GM12878 (cell line): ENCODE data around the gene DDX23. TPM values are rescaled to one million over a fixed set of nuclear protein-coding genes. Genes with fewer than 3 reads are reported as not detected.

ENCODE experiments used
- ATAC-seq: fragments of 200-7000 bp; cut with Tn5 transposase; 3 replicates; pipeline ENCODE4 v1.9.1; 2020; ENCODE audit warnings: mild to moderate bottlenecking, moderate library complexity
- BruUV-seq: library from RNA; stranded (reverse); fragments of 400-500 nt; replicated peaks from 2 replicates; lab custom pipeline; 2021; lab: Mats Ljungman, UMichigan
- CTCF ChIA-PET: fragments of 300-600 bp; sonication (Branson Sonifier 250); formaldehyde crosslinking; extraction: SDS; loops from one replicate; lab custom pipeline; 2021; ENCODE audit warnings: inconsistent platforms; lab: Yijun Ruan, JAX
- POLR2A ChIA-PET: fragments of 350-600 bp; formaldehyde crosslinking; extraction: SDS; loops from one replicate; lab custom pipeline; 2021; ENCODE audit warnings: inconsistent platforms; lab: Charles Lee
- RAD21 ChIA-PET: fragments of 300-600 bp; sonication (Branson Sonifier 250); formaldehyde crosslinking; loops from one replicate; lab custom pipeline; 2023; ENCODE audit warnings: antibody characterized with exemption; ENCODE audit not compliant: unreplicated experiment; lab: Charles Lee
- SMC1A ChIA-PET: fragments of 300-600 bp; sonication (Branson Sonifier 250); formaldehyde crosslinking; loops from one replicate; lab custom pipeline; 2023; ENCODE audit not compliant: unreplicated experiment, uncharacterized antibody; lab: Charles Lee
- DNase-seq: peaks from one replicate; pipeline ENCODE4 v3.0.0-alpha.2; 2011; ENCODE audit warnings: low read depth, low spot score
- FAIRE-seq: peaks from 3 replicates; lab custom pipeline; 2011; peaks lifted over from hg19 to GRCh38; lab: Jason Lieb, UNC
- H2AFZ ChIP-seq: 2 replicates; pipeline ENCODE4 v1.6.0; 2011; ENCODE audit warnings: low read depth, low read length, control low read depth; ENCODE audit not compliant: control insufficient read depth
- H3K27ac ChIP-seq: 2 replicates; pipeline ENCODE4 v1.5.1; 2011; ENCODE audit warnings: control low read depth; ENCODE audit not compliant: control insufficient read depth, insufficient read depth
- H3K27me3 ChIP-seq, 2 experiments: replicated peaks in 1 of 2; 2 replicates each; pipeline versions ENCODE4 v1.6.0 to v1.6.1; 2011; ENCODE audit warnings: low read length in 1 of 2; ENCODE audit not compliant: control insufficient read depth in 2 of 2, insufficient read depth in 2 of 2
- H3K36me3 ChIP-seq, 2 experiments: 2 replicates each; pipeline ENCODE4 v1.5.1; 2011; ENCODE audit warnings: low read length in 1 of 2; ENCODE audit not compliant: control insufficient read depth in 2 of 2, insufficient read depth in 2 of 2
- H3K4me1 ChIP-seq: 2 replicates; pipeline ENCODE4 v1.6.1; 2011; ENCODE audit warnings: mild to moderate bottlenecking, low read length, moderate library complexity, mixed read lengths; ENCODE audit not compliant: control insufficient read depth, insufficient read depth
- H3K4me2 ChIP-seq: 2 replicates; pipeline ENCODE4 v1.6.0; 2011; ENCODE audit warnings: control low read depth; ENCODE audit not compliant: control insufficient read depth, insufficient read depth
- H3K4me3 ChIP-seq: fragments of 200-600 bp; sonication (generic); 2 replicates; pipeline ENCODE4 v1.5.1; 2016
- H3K79me2 ChIP-seq: 2 replicates; pipeline ENCODE4 v1.6.0; 2011; ENCODE audit warnings: low read length; ENCODE audit not compliant: control insufficient read depth, insufficient read depth
- H3K9ac ChIP-seq: 2 replicates; pipeline ENCODE4 v1.8.0; 2011; ENCODE audit warnings: low read length, control low read depth, mixed read lengths; ENCODE audit not compliant: control insufficient read depth, insufficient read depth
- H3K9me3 ChIP-seq: replicated peaks from 3 replicates; pipeline ENCODE4 v1.5.1; 2011; ENCODE audit warnings: mild to moderate bottlenecking, low read length; ENCODE audit not compliant: control insufficient read depth, insufficient read depth
- H4K20me1 ChIP-seq: 2 replicates; pipeline ENCODE4 v1.6.0; 2011; ENCODE audit not compliant: control insufficient read depth, insufficient read depth
- BHLHE40 ChIP-seq, 2 experiments: fragments of 450-650 bp in 1 of 2; IDR thresholded peaks; 2 replicates each; pipeline ENCODE4 v1.6.1; 2011 to 2017; ENCODE audit warnings: low read depth in 2 of 2, borderline replicate concordance in 1 of 2, improper control_type of control experiment in 1 of 2, low read length in 1 of 2, mild to moderate bottlenecking in 1 of 2
- CEBPB ChIP-seq, 2 experiments: fragments of 150-350 bp in 1 of 2; IDR thresholded peaks; 2 replicates each; pipeline ENCODE4 v1.6.1; 2012 to 2014; ENCODE audit warnings: low read depth in 2 of 2, low read length in 2 of 2, borderline replicate concordance in 1 of 2, inconsistent platforms in 1 of 2
- CHD2 ChIP-seq: IDR thresholded peaks from 2 replicates; pipeline ENCODE4 v1.6.1; 2011; ENCODE audit warnings: low read depth, low read length, improper control_type of control experiment, borderline replicate concordance
- CHD4 ChIP-seq: fragments of 200-600 bp; sonication (generic); IDR thresholded peaks from 2 replicates; pipeline ENCODE4 v1.6.1; 2016; ENCODE audit warnings: mild to moderate bottlenecking
- FOS ChIP-seq: IDR thresholded peaks from 3 replicates; pipeline ENCODE4 v1.6.1; 2011; ENCODE audit warnings: borderline replicate concordance; ENCODE audit not compliant: insufficient read length; ENCODE audit errors: extremely low read depth
- NFYB ChIP-seq: IDR thresholded peaks from 2 replicates; pipeline ENCODE4 v1.6.1; 2011; ENCODE audit warnings: low read depth, mild to moderate bottlenecking, low read length, improper control_type of control experiment, moderate library complexity; ENCODE audit not compliant: insufficient read depth
- POU2F2 ChIP-seq: IDR thresholded peaks from 3 replicates; pipeline ENCODE4 v1.6.1; 2011; ENCODE audit warnings: low read depth, mild to moderate bottlenecking, low read length, borderline replicate concordance
- RBBP5 ChIP-seq: fragments of 200-600 bp; sonication (generic); conservative IDR thresholded peaks from 2 replicates; pipeline ENCODE4 v1.6.1; 2016
- RFX5 ChIP-seq: IDR thresholded peaks from 2 replicates; pipeline ENCODE4 v1.6.1; 2011; ENCODE audit warnings: low read depth, low read length, improper control_type of control experiment
- SMAD5 ChIP-seq: IDR thresholded peaks from 2 replicates; pipeline ENCODE4 v1.6.1; 2016; ENCODE audit warnings: antibody characterized with exemption, low read depth
- TCF7 ChIP-seq: IDR thresholded peaks from 2 replicates; pipeline ENCODE4 v1.6.1; 2014; ENCODE audit warnings: antibody characterized with exemption, borderline replicate concordance
- WGBS: methylation state at CpG from one replicate; pipeline ENCODE4 v1.1.6; 2016; ENCODE audit warnings: low lambda C conversion rate; ENCODE audit not compliant: insufficient replicate concordance, insufficient coverage; ENCODE audit errors: missing lambda C conversion rate; 5-methylcytosine and 5-hydroxymethylcytosine counted together
- in situ Hi-C: fragments of 300-500 bp; cut with MboI; formaldehyde crosslinking; loops from 9 replicates; pipeline ENCODE4 v1.14.3; 2018; ENCODE audit warnings: mixed read lengths
- intact Hi-C: fragments of 100-400 bp; cut with micrococcal nuclease; formaldehyde crosslinking; loops from one replicate; pipeline ENCODE4 v1.14.2; 2022; ENCODE audit not compliant: unreplicated experiment
- polyA plus RNA-seq, 11 experiments: library from polyadenylated mRNA; depleted of rRNA in 4 of 11; unstranded in 6 of 11; stranded (reverse) in 5 of 11; fragments of >200 nt; fragmentation: Nextera tagmentation in 4 of 11; fragmentation: Illumina TruSeq in 1 of 11; extraction: Ambion mirVana in 4 of 11; extraction: Trizol in 1 of 11; gene quantifications; 1 replicate in 1 of 11; 2 replicates in 10 of 11; pipeline versions ENCODE4 v1.2.1 to v1.2.3, GENCODE V29; 2011 to 2016; ENCODE audit warnings: inconsistent platforms in 2 of 11, missing spikeins in 2 of 11, low read depth in 1 of 11
- total RNA-seq, 4 experiments: library from RNA; depleted of rRNA in 3 of 4; stranded (reverse); fragments of >200 nt in 3 of 4; fragmentation: Illumina TruSeq in 1 of 4; extraction: Trizol in 1 of 4; gene quantifications; 2 replicates each; pipeline versions ENCODE4 v1.2.1 to v1.2.3, GENCODE V29; 2013 to 2021
- TF ChIP-seq, protein P1 (sequence below): fragments of 450-650 bp; IDR thresholded peaks from 2 replicates; pipeline ENCODE4 v1.6.1; 2018; ENCODE audit warnings: borderline replicate concordance, mild to moderate bottlenecking; ENCODE audit not compliant: partially characterized antibody

DDX23 gene
- total and polyA plus RNA-seq, 10 of the 15 experiments (the other 5 are each of a cell fraction or from before 2014, with no cell fraction given): 25.8 to 107 (median 77.4) TPM

DNA sequence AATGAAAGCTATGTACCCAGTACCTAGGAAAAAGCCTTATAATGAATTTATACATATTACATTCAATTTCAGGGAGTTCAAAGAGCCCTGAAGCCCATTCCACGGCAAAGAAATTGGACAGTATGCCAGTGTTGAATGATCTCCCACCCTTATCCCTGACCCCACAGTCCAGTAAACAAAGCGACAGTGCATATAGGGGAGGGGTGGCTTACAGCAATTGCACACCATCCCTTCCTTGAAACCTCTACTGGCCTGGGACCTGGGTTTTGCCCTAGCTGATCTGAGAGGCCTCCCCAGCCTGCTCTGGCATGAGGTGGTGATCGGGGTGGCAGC lies 31.0 kb upstream of the DDX23 start:
- 17% methylated on average over 3 of the region's 3 CpGs for WGBS
- H3K27ac ChIP-seq: no peak overlapping the region
- no peak for DNase-seq
- H3K79me2 ChIP-seq: no peaks in the 10 kb centered on the region
- in situ Hi-C loops (no loop called here), intact Hi-C loops (no loop called here)
- no peak overlapping the region for H2AFZ ChIP-seq
- no peak overlapping the region for H3K9ac ChIP-seq
- no peak overlapping the region for H3K4me2 ChIP-seq
- SMC1A ChIA-PET: interaction anchor here (1.6 to 2.5 kb wide), 2 partner anchors 27 to 30 kb away, joined by 5 to 10 read pairs; no protein-coding TSS in a partner anchor
- H3K4me3 ChIP-seq: no peak overlapping the region
- H3K27me3 ChIP-seq: peaks cover 4 to 12% of the 10 kb centered on the region in 2 experiments; a peak in 3 of 4 replicates
- no peaks in the 10 kb centered on the region for H3K9me3 ChIP-seq
- H4K20me1 ChIP-seq: no peaks in the 10 kb centered on the region
- no peak for FAIRE-seq
- no TSS peak for BruUV-seq
- TF ChIP-seq NFYB (no peak), FOS (no peak), CHD2 (no peak), CHD4 (no peak), SMAD5 (no peak), BHLHE40 (IDR thresholded peaks at IDR 0.05; ENCODE audit: borderline replicate concordance in 1 of 2, low read depth in 2 of 2, low read length in 1 of 2) (no peak), CEBPB (IDR thresholded peaks at IDR 0.05; ENCODE audit: borderline replicate concordance in 1 of 2, low read depth in 2 of 2, low read length in 2 of 2) (no peak), RFX5 (no peak), RBBP5 (no peak), POU2F2 (no peak), TCF7 (no peak)
- TF ChIP-seq, protein P1, sequence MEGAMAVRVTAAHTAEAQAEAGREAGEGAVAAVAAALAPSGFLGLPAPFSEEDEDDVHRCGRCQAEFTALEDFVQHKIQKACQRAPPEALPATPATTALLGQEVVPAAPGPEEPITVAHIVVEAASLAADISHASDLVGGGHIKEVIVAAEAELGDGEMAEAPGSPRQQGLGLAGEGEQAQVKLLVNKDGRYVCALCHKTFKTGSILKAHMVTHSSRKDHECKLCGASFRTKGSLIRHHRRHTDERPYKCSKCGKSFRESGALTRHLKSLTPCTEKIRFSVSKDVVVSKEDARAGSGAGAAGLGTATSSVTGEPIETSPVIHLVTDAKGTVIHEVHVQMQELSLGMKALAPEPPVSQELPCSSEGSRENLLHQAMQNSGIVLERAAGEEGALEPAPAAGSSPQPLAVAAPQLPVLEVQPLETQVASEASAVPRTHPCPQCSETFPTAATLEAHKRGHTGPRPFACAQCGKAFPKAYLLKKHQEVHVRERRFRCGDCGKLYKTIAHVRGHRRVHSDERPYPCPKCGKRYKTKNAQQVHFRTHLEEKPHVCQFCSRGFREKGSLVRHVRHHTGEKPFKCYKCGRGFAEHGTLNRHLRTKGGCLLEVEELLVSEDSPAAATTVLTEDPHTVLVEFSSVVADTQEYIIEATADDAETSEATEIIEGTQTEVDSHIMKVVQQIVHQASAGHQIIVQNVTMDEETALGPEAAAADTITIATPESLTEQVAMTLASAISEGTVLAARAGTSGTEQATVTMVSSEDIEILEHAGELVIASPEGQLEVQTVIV: no peak
- TF ChIP-seq, all 136 proteins: peak for 0
- RAD21 ChIA-PET: no interaction called here
- H3K4me1 ChIP-seq: no peaks in the 10 kb centered on the region
- no peaks in the 10 kb centered on the region for H3K36me3 ChIP-seq
- no peak for ATAC-seq
- POLR2A ChIA-PET: no interaction called here
- CTCF ChIA-PET: interaction anchor here (1.2 to 1.8 kb wide), 4 partner anchors 8 to 53 kb away, joined by 3 to 12 read pairs (median 4); no protein-coding TSS in a partner anchor
